Measurements from ENCODE around the gene UVRAG.

DNA sequence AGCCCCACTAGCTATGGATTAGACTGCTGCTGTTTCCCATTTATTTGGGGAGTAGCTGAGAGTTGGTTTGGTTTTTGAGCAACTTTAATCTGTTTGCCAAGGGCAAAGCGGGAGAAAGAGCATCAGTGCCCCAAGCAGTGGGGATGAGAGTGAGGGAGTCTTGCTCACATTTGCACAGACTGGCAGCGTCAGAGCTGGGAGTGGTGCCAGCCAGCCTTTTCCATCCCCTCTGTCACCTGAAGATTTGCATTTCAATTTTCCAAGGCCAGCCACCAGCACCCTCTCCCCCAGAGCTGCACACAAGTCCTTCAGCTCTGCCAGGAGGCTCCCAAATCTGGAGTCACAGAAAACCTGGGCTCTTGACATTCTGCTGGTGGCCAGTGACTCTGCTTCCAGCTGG is 21.0 kb upstream of the UVRAG start:
- TF ChIP-seq, protein P1, sequence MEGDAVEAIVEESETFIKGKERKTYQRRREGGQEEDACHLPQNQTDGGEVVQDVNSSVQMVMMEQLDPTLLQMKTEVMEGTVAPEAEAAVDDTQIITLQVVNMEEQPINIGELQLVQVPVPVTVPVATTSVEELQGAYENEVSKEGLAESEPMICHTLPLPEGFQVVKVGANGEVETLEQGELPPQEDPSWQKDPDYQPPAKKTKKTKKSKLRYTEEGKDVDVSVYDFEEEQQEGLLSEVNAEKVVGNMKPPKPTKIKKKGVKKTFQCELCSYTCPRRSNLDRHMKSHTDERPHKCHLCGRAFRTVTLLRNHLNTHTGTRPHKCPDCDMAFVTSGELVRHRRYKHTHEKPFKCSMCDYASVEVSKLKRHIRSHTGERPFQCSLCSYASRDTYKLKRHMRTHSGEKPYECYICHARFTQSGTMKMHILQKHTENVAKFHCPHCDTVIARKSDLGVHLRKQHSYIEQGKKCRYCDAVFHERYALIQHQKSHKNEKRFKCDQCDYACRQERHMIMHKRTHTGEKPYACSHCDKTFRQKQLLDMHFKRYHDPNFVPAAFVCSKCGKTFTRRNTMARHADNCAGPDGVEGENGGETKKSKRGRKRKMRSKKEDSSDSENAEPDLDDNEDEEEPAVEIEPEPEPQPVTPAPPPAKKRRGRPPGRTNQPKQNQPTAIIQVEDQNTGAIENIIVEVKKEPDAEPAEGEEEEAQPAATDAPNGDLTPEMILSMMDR (IDR thresholded peaks at IDR 0.05; ENCODE audit: insufficient read depth, low read length, poor library complexity, severe bottlenecking): no peak
- TF ChIP-seq EZH2phosphoT487 (conservative IDR thresholded peaks at IDR 0.05; ENCODE audit: low read length): no peak
